H1 (cell line): ENCODE data around the gene PAK6.

Experiments used
- CBX5 ChIP-seq: fragments of 300-800, 300-1000 bp; sonication (generic); IDR thresholded peaks from 2 replicates; pipeline ENCODE4 v1.7.1; 2016; ENCODE audit warnings: antibody characterized with exemption, low read length, low read depth
- EP300 ChIP-seq, 2 experiments: IDR thresholded peaks; 1 replicate in 1 of 2; 2 replicates in 1 of 2; pipeline ENCODE4 v1.6.1; 2011 to 2012; ENCODE audit warnings: low read depth in 2 of 2, low read length in 2 of 2, mild to moderate bottlenecking in 2 of 2, borderline replicate concordance in 1 of 2, inconsistent platforms in 1 of 2, moderate library complexity in 1 of 2
- EZH2 ChIP-seq: fragments of 200-600 bp; sonication (generic); IDR thresholded peaks from 2 replicates; pipeline ENCODE4 v1.7.1; 2012; ENCODE audit warnings: low read depth, mild to moderate bottlenecking, moderate library complexity, low read length, inconsistent platforms; ENCODE audit not compliant: severe bottlenecking
- GABPA ChIP-seq: IDR thresholded peaks from 2 replicates; pipeline ENCODE4 v1.6.1; 2011; ENCODE audit warnings: mild to moderate bottlenecking, low read length, moderate library complexity, borderline replicate concordance; ENCODE audit not compliant: insufficient read depth
- POLR2A ChIP-seq, 2 experiments: IDR thresholded peaks; 1 replicate in 1 of 2; 2 replicates in 1 of 2; pipeline ENCODE4 v1.6.1; 2011; ENCODE audit warnings: low read depth in 2 of 2, low read length in 2 of 2, mild to moderate bottlenecking in 2 of 2; ENCODE audit errors: control extremely low read depth in 1 of 2
- RAD21 ChIP-seq, 2 experiments: IDR thresholded peaks in 1 of 2; conservative IDR thresholded peaks in 1 of 2; 2 replicates each; pipeline ENCODE4 v1.6.1; 2011; ENCODE audit warnings: low read depth in 2 of 2, low read length in 2 of 2, improper control_type of control experiment in 1 of 2, inconsistent platforms in 1 of 2, mild to moderate bottlenecking in 1 of 2, moderate library complexity in 1 of 2
- SIRT6 ChIP-seq: IDR thresholded peaks from one replicate; pipeline ENCODE4 v1.7.1; 2012; ENCODE audit warnings: low read length, inconsistent platforms
- YY1 ChIP-seq: IDR thresholded peaks from 2 replicates; pipeline ENCODE4 v1.6.1; 2011; ENCODE audit warnings: low read depth, mild to moderate bottlenecking, low read length
- TF ChIP-seq, protein P1 (sequence below), 3 experiments: IDR thresholded peaks; 1 replicate in 2 of 3; 2 replicates in 1 of 3; pipeline versions ENCODE4 v1.5.1 to v1.6.1; 2011; ENCODE audit warnings: low read length in 3 of 3, mild to moderate bottlenecking in 3 of 3, inconsistent platforms in 2 of 3, low read depth in 1 of 3, moderate library complexity in 1 of 3; ENCODE audit not compliant: insufficient read depth in 1 of 3; ENCODE audit errors: control extremely low read depth in 1 of 3
- TF ChIP-seq, protein P2 (sequence below): IDR thresholded peaks from 2 replicates; pipeline ENCODE4 v1.6.1; 2012; ENCODE audit warnings: inconsistent platforms

DNA sequence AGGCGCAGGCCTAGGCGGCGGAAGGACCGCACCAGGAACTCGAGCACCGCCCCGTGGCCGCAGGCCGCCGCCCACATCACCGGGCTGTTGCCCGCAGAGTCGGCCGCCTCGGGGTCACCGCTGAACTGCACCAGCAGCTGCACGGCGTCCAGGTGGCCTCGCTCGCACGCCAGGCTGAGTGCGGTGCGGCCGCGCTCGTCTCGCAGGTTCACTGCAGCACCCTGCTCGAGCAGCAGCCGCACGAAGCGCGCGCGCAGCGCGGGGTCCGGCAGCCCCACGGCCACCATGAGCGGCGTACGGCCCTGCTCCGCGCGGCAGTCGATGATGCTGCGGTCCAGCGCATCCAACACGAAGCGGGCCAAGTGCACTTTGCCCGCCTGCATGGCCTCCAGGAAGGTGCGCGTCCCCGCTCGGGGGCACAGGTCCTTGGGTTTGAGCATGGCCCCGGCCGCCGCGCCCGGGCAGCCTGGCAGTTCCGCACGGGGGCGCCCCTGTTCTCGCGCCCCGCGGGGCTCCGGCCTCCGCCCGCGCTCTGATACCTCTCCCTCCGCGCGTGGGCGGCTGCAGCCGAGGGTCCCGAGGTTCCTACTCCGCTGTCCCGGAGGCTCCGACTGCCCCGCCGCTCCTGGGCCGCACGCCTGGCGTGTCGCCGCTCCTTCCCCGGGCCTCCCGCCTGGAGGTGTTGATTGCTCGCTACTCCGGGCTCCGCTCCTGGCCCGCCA lies 43.4 kb downstream of the PAK6 start:
- TF ChIP-seq RAD21 (IDR thresholded peaks at IDR 0.05 in 1 of 2, conservative IDR thresholded peaks at IDR 0.05 in 1 of 2; ENCODE audit: low read depth in 2 of 2, low read length in 2 of 2) (peak; percentile 1 to 26; a peak in 2 of 4 replicates), YY1 (0 out of 2 replicates have a peak, but pooled peaks have one; percentile 4), EZH2 (peak; percentile 73), POLR2A (IDR thresholded peaks at IDR 0.05; ENCODE audit: control extremely low read depth in 1 of 2, low read depth in 2 of 2, low read length in 2 of 2) (no peak), EP300 (IDR thresholded peaks at IDR 0.05; ENCODE audit: borderline replicate concordance in 1 of 2, low read depth in 2 of 2, low read length in 2 of 2) (no peak), SIRT6 (no peak), GABPA (no peak), CBX5 (no peak)
- TF ChIP-seq, protein P1, sequence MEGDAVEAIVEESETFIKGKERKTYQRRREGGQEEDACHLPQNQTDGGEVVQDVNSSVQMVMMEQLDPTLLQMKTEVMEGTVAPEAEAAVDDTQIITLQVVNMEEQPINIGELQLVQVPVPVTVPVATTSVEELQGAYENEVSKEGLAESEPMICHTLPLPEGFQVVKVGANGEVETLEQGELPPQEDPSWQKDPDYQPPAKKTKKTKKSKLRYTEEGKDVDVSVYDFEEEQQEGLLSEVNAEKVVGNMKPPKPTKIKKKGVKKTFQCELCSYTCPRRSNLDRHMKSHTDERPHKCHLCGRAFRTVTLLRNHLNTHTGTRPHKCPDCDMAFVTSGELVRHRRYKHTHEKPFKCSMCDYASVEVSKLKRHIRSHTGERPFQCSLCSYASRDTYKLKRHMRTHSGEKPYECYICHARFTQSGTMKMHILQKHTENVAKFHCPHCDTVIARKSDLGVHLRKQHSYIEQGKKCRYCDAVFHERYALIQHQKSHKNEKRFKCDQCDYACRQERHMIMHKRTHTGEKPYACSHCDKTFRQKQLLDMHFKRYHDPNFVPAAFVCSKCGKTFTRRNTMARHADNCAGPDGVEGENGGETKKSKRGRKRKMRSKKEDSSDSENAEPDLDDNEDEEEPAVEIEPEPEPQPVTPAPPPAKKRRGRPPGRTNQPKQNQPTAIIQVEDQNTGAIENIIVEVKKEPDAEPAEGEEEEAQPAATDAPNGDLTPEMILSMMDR (IDR thresholded peaks at IDR 0.05; ENCODE audit: control extremely low read depth in 1 of 3, insufficient read depth in 1 of 3, low read depth in 1 of 3, low read length in 3 of 3) = peak in 2 of 3 experiments; percentile 38 to 60; a peak in 3 of 4 replicates
- TF ChIP-seq, protein P2, sequence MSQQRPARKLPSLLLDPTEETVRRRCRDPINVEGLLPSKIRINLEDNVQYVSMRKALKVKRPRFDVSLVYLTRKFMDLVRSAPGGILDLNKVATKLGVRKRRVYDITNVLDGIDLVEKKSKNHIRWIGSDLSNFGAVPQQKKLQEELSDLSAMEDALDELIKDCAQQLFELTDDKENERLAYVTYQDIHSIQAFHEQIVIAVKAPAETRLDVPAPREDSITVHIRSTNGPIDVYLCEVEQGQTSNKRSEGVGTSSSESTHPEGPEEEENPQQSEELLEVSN = peak; percentile 49
